Right ventricle myocardium inferior (tissue), 1 donor: Measurements from ENCODE around the gene CEP295NL. TPM values are rescaled to one million over a fixed set of nuclear protein-coding genes. Genes with fewer than 3 reads are reported as not detected.

Source experiments
- ATAC-seq: fragments of 200-7000 bp; cut with Tn5 transposase; one replicate; pipeline ENCODE4 v1.9.1; 2020; ENCODE audit warnings: mild to moderate bottlenecking, moderate library complexity
- DNase-seq: peaks from one replicate; pipeline ENCODE4 v3.0.0; 2021; ENCODE audit errors: missing footprints
- intact Hi-C: fragments of 100-400 bp; cut with DNase I; formaldehyde crosslinking; loops from one replicate; pipeline ENCODE4 v1.11.0; 2022
- total RNA-seq: library from RNA; stranded (reverse); fragmentation: NEBNext Ultra II Directional; extraction: Animal tissue kit (Norgen Biotek cat#: 25700); gene quantifications from one replicate; pipeline ENCODE4 v1.2.1, GENCODE V29; 2021
- donor health status: DM: no; HTN: yes; CAD: no; lungs with severe emphysema.

CEP295NL gene
- total RNA-seq, 1 donor from 2014 or later = 0.60 TPM

- intact Hi-C loops = no loop called here
- DNase-seq = peak; percentile 81
- ATAC-seq = peak; percentile 18
These were observed 30.3 kb upstream of the CEP295NL start for GRCh38 chr17:78933025-78933958.

- DNase-seq (peak; percentile 67), ATAC-seq (no peak)
- intact Hi-C loops = loop anchor here (5.0 kb wide), 1 partner anchor 42 kb away; no protein-coding TSS in a partner anchor
These were observed 27.1 kb upstream of the CEP295NL start for GRCh38 chr17:78929908-78930775.

DNA sequence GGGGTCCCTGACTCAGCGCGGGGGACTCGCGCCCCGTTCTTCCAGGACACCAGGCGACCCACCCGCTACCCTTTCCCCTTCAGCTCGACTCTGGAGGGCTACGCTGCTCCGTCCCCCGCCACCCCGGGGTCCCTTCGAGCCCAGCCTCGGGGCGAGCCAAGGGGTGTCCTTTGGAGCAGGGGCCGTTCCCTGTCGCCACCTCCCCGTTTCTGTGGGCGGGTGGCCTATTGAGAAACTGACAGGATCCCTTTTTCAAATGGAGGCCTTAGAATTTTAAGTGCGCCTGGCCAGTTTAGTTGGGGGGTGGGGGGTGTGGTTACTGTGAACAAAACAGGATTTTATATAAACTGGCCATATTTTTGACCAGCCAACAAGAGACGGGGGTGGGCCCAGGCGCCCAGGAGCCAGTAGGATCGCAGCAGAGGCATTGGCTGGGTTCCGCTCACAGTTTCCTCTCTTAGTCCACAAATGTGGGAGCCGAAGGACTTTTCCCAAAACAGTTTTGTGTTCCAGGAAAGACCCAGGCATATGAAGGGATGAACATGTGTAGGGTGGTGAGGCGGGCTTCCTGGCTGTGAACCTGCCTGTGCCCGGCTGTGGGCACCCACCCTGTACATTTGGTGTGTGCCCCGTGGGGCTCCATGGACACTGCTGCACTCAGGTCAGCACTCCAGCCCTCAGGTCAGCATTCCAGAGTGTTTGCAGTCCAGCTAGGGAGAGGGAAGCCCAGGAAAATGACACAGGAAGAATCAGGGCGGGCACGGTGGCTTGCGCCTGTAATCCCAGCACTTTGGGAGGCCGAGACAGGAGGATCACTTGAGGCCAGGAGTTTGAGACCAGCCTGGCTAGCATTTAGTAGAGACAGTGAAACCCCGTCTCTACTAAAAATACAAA is 22.9 kb upstream of the CEP295NL start:
- ATAC-seq (peak; percentile 74), DNase-seq (peak; percentile 88)
- intact Hi-C loops = loop anchor here (2.0 to 5.0 kb wide), 2 partner anchors 46 to 61 kb away; no protein-coding TSS in a partner anchor

- DNase-seq (peak; percentile 93), ATAC-seq (peak; percentile 70)
- intact Hi-C loops = loop anchor here (2.0 to 5.0 kb wide), 2 partner anchors 47 to 60 kb away; no protein-coding TSS in a partner anchor
These were observed 22.2 kb upstream of the CEP295NL start, which contains the start of gene TIMP2 for GRCh38 chr17:78925234-78925633. Gene TIMP2, minus strand, starts transcription at chr17:78925387. Its CDS starts 299 bp downstream, at chr17:78925088.

- intact Hi-C loops = loop anchor here (2.0 to 5.0 kb wide), 3 partner anchors 42 to 60 kb away; no protein-coding TSS in a partner anchor
- no peak for ATAC-seq
- peak; percentile 72 for DNase-seq
These were observed 21.6 kb upstream of the CEP295NL start for GRCh38 chr17:78924481-78925151.

GRCh38 chr17:78923660-78924453 is 20.9 kb upstream of the CEP295NL start:
- intact Hi-C loops = loop anchor here (2.0 to 5.0 kb wide), 2 partner anchors 42 to 59 kb away; no protein-coding TSS in a partner anchor
- ATAC-seq (no peak), DNase-seq (peak; percentile 91)

DNA sequence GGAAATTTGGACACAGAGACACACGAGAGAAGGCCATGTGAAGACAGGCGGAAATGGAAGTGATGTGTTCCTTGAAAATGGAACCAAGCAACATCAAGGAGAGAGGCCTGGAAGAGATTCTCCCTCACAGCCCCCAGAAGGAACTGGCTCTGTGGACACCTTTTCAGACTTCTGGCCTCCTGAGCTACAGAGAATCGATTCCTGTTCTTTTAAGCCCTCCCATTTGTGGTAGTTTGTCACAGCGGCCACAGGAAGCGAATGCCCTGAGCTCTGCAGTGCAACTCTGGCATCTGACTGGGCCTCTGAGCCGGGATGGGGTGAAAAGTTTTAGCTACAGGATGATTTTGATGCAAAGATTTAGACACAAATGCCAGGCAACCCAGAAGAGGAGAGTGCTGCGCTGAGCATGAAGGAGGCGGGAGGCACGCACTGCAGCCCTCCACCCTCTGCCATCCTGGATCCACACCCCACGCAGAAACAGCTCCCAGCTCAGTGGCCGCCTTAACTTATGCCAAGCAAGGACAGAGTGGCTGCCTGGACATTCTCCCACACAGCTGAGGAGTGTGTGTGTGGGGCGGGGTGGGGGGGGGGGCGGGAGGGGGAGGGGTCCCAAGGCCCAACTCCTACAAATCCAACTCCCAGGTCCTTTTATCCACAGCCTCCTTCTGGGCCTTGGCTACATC is 20.0 kb upstream of the CEP295NL start:
- ATAC-seq (no peak), DNase-seq (peak; percentile 44)
- intact Hi-C loops = loop anchor here (5.0 kb wide), 1 partner anchor 41 kb away; no protein-coding TSS in a partner anchor

DNA sequence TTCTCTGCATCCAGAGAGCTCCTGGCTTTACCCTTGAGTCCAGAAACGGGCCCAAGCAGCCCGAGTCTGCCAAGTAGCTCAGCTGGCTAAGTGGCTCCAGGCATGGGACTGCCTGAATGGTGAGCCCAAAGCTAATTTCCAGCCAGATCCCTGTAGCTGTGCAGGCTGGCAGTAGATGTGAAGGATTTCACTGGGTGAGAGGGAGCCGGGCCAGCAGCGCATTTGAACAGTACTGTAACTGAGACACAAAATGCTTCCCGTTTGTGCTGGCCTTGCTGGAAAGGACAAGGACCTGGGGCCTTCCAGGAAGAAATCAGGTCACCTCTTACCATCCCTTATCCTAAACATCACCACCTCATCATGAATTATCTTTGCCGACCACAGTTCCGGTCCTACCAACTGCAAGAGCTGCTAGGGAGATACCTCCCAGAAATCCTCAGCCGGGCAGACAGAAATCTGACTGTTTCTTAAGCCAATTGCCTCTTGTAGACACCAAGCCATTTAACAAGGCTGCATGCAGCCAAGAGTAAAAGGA is 18.5 kb upstream of the CEP295NL start:
- ATAC-seq (peak; percentile 57), DNase-seq (peak; percentile 72)
- intact Hi-C loops = loop anchor here (2.0 to 5.0 kb wide), 2 partner anchors 19 to 39 kb away; partner anchors contain the start of gene CEP295NL

DNA sequence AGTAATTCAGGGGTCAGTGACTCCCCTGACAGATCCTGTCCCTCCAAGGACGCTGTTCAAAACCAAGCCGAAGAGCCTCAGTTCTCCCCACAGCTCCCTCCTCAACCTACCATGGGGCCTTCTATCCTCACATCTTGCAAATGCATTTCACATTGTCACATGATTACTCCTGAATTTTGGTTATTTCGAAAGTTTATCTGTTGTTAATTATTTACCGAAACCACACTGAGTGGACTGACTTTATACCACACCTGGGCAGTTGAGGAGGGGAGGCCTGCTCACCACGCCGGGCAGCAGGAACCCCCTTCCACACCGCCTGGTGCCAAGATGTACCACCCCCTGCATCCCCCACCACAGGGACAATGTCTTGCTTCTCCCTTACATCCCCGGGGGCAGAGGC is 17.5 kb upstream of the CEP295NL start:
- intact Hi-C loops = loop anchor here (2.0 to 5.0 kb wide), 2 partner anchors 18 to 38 kb away; partner anchors contain the start of gene CEP295NL
- peak; percentile 0 for DNase-seq
- ATAC-seq = no peak

DNA sequence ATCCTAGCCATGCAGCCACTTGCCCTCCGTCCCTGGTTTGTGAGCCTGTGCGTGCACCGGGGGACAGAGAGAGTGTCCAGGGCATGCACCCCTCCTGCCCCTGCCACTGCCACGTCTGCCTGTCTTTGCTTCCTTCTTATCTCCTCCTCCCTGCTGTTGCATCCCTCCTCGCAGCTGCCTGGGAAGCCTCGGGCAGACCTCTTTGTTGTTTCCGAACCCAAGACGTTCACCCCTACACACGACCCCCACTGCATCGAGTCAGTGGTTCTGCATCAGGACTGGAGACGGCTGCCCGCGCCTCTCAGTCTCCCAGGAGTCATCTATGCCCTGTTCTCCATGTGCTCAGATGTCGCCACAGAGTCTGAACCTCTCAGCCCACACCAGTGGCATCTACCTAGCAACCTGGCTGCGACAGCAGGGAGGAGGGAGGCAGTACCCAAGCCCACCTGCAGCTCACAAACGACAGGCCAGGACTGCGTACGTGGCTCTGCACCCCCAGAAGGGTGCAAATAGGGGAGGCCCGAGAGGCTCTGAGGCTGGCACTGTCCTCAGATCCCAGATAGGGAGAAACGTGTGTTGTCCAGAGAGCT is 17.0 kb upstream of the CEP295NL start:
- DNase-seq = peak; percentile 64
- intact Hi-C loops = loop anchor here (2.0 to 5.0 kb wide), 2 partner anchors 17 to 38 kb away; partner anchors contain the start of gene CEP295NL
- no peak for ATAC-seq

GRCh38 chr17:78918979-78919378 is 16.0 kb upstream of the CEP295NL start:
- peak; percentile 74 for DNase-seq
- intact Hi-C loops = no loop called here
- ATAC-seq = no peak

DNA sequence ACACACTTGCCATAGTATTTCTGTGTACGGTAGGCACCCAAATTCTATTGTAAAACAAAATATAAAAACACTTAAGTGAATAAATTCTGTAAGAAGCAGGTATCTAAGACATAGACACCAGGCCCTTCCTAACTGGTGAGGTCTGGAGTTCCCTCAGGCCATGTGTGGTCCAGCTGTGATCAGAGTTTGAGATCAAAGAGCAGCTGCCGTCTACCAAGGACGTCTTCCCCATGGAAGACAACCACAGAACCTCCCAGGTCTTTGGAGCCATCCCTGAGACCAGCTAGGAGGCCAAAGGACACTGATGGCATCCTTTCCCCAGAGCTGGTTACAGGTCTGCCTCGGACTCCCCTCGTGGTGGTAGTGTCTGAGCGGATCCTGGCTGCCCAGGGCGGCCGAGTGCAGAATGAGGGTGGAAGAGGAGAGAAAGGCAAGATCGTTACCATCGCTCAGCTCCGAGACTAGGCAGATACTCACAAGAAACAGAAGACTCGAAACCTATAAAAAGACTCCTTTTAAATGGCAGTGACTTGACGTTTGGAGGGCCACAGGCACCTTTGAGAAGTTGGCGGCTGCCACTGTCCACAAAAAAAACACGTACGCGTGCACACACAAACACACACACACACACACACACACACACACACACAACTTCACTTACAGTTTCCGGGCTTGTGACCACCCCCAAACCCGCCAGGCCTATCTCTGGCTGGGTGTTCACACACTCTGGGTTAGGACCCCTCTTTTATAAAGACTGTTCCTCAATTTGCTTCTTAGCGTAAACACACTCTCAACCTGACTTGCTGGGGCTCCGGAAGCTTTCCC is 14.7 kb upstream of the CEP295NL start:
- peak; percentile 17 for DNase-seq
- intact Hi-C loops = no loop called here
- no peak for ATAC-seq

DNA sequence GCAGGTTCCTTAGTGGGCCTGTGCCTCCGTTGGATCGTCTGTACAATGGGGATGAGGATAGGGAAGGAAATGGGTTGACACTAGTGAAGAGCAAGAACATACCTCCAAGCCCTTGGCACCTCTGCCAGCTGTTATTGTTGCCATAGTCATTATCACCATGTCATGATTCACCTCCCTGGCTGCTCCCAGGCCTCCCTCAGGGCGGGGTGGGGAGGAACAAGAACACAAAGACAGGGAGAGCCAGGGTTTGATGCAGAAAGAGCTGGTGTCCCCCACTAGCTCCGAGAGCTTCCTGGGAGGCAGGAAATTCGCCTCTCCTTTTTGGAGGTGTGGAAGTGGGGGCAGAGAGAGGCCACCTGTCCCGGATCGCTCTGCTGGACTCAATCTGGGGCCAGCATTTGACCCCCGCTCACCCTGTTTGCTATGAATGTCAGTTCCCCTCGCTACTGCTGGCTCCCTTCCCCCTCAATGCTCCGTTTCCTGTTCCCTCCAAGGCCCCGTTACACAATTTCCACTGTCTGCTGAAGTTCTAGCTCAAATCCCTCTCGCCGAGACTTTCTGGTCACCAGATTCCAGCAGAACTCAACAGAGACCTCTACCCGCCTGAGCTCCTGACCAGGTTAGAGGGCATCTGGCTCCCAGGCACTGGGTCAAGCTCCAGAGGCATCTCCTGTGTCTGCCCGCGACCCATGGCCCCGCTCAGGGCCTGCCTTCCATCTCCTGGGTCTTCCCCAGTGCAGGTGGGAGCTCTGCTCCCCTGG is 13.1 kb upstream of the CEP295NL start:
- ATAC-seq (peak; percentile 71), DNase-seq (no peak)
- intact Hi-C loops = no loop called here

DNA sequence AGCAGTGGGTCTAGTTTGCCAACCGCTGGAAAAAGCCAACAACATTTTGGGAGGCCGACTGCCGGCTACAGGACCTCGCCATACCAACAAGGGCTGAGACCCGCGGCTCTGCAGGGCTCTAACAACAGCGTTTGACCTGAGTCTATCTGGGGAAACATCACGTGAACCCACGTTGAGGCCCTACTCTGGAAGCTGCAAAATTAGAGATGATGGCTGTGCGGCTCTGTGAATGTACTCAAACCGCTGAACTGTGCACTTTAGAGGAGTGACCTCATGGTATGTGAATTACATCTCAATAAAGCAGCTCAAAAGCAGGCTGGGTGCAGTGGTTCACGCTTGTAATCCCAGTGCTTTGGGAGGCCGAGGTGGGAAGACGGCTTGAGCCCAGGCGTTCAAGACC is 10.1 kb upstream of the CEP295NL start:
- DNase-seq (peak; percentile 58), ATAC-seq (no peak)
- intact Hi-C loops = no loop called here
